ENCODE data around the gene SLC5A11.

Gene SLC5A11

DNA sequence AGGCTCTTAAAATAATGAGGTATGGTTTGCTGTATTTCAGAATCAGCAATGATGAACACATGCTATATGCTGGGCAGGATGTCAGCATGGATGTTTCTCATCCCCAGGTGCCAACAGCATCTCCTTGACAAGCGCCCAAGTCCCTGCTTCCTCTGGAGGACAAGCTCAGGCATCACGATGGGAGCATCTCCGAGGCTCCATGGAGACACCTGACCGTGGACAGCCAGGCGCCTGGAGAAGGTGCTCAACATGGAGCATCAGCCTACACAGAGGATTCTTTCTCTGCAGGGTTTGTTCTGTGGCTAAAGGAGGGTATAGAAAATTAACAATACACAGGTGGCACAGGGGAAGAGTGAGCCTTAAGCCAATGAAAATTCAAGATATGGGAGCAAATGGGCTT, 72.1 kb downstream of the SLC5A11 start:
- Histone ChIP-seq H3K9me3 (no peaks in the 10 kb centered on the region), H3K4me3 (ENCODE audit: low read depth in 1 of 2, low read length in 1 of 2) (no peak overlapping the region), H3K4me1 (ENCODE audit: control insufficient read depth in 1 of 2, insufficient read depth in 1 of 2, low read depth in 1 of 2, low read length in 1 of 2) (no peaks in the 10 kb centered on the region), H3K27ac (no peak overlapping the region), H3K27me3 (no peaks in the 10 kb centered on the region), H3K36me3 (peaks cover 29% of the 10 kb centered on the region)
- TF ChIP-seq, protein P1, sequence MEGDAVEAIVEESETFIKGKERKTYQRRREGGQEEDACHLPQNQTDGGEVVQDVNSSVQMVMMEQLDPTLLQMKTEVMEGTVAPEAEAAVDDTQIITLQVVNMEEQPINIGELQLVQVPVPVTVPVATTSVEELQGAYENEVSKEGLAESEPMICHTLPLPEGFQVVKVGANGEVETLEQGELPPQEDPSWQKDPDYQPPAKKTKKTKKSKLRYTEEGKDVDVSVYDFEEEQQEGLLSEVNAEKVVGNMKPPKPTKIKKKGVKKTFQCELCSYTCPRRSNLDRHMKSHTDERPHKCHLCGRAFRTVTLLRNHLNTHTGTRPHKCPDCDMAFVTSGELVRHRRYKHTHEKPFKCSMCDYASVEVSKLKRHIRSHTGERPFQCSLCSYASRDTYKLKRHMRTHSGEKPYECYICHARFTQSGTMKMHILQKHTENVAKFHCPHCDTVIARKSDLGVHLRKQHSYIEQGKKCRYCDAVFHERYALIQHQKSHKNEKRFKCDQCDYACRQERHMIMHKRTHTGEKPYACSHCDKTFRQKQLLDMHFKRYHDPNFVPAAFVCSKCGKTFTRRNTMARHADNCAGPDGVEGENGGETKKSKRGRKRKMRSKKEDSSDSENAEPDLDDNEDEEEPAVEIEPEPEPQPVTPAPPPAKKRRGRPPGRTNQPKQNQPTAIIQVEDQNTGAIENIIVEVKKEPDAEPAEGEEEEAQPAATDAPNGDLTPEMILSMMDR (IDR thresholded peaks at IDR 0.05) = no peak

DNA sequence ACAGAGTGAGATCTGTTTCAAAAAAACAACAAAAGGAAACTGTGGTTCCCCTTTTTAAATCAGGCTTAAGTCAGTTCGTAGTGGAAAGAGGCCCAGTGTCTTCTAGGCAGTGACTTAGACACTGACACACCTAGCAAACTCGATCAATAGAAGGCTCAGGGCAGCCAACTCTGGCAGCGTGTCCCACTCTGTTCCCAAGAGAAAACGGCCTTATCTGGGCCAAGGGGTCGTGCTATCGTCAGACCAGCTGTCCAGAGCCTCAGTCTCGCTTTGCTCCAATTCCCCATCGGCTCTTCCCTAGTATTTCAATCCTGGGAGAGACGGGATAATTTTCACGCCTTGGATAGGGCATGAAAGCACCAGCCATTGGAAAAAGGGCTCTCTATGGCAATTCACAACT, 72.9 kb downstream of the SLC5A11 start:
- Histone ChIP-seq H3K4me3 (ENCODE audit: low read depth in 1 of 2, low read length in 1 of 2) (no peak overlapping the region), H3K27me3 (no peaks in the 10 kb centered on the region), H3K27ac (no peak overlapping the region), H3K9me3 (no peaks in the 10 kb centered on the region), H3K36me3 (peaks cover 33% of the 10 kb centered on the region), H3K4me1 (ENCODE audit: control insufficient read depth in 1 of 2, insufficient read depth in 1 of 2, low read depth in 1 of 2, low read length in 1 of 2) (no peaks in the 10 kb centered on the region)
- TF ChIP-seq, protein P1 (IDR thresholded peaks at IDR 0.05) = no peak

DNA sequence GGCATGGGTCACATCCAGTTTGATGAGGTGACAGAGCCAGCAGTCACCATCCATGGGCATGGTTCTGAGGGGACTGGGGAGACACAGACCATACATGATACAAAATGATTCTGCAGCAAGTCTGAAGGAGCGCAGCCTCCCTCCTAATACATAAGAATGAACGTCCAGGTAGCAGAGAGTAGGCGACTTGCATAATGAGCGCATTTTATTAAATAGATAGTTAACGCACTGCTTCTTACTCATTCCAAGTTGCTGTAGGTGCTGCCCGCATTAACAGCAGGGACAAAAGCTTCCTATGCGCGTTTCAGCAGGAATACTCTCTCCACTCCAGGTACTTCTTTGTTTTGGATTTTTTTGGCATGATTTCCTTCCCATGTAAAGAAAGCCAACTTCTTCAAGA, 73.8 kb downstream of the SLC5A11 start:
- no peaks in the 10 kb centered on the region for H3K4me1 ChIP-seq (ENCODE audit: control insufficient read depth in 1 of 2, insufficient read depth in 1 of 2, low read depth in 1 of 2, low read length in 1 of 2)
- no peaks in the 10 kb centered on the region for H3K27me3 ChIP-seq
- no peaks in the 10 kb centered on the region for H3K9me3 ChIP-seq
- no peak overlapping the region for H3K27ac ChIP-seq
- peaks cover 33% of the 10 kb centered on the region for H3K36me3 ChIP-seq
- H3K4me3 ChIP-seq (ENCODE audit: low read depth in 1 of 2, low read length in 1 of 2) = no peak overlapping the region
- TF ChIP-seq, protein P1 (IDR thresholded peaks at IDR 0.05) = no peak

DNA sequence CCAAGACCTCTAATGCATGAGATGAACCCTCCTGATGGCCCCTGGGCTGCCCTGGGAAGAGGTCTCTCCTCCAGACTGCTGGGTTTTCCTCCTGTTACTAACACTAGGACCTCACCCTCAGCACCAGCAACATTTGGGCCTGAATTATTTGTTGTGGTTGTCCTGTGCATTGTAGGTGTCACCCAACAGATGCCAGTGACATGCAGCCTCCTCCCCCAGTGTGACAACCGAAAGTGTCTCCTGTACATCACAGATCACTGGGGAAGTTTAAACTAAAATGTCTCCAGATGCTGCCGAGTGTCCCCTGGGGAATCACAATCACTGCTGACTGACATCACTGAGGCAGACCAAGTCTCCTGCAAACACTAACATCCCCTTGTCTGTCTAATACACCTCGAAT, 74.8 kb downstream of the SLC5A11 start:
- Histone ChIP-seq H3K4me1 (ENCODE audit: control insufficient read depth in 1 of 2, insufficient read depth in 1 of 2, low read depth in 1 of 2, low read length in 1 of 2) (no peaks in the 10 kb centered on the region), H3K27ac (no peak overlapping the region), H3K27me3 (no peaks in the 10 kb centered on the region), H3K36me3 (peaks cover 33% of the 10 kb centered on the region), H3K4me3 (ENCODE audit: low read depth in 1 of 2, low read length in 1 of 2) (no peak overlapping the region), H3K9me3 (no peaks in the 10 kb centered on the region)
- TF ChIP-seq, protein P1 (IDR thresholded peaks at IDR 0.05) = no peak

DNA sequence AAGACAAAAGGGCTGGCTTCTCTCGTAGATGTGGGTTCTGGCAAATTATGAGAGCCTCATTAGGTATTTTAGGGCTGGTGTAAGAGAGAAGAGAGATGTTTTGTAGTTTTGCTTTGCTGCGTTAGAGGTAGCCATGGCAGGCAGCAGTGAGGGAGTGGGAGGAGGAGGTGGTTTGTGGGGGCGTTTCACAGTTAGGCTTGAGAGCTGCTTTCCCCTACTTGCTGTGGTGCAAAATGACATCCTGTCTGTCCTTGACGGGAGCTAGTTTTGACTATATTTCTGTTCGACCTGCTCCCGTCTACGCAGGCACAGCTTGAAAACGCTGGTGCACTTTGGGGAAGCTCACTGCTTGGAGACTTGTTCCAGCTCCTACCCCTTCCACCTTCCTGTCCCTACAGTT, 75.5 kb downstream of the SLC5A11 start:
- TF ChIP-seq, protein P1 (IDR thresholded peaks at IDR 0.05) = no peak
- Histone ChIP-seq H3K36me3 (peaks cover 33% of the 10 kb centered on the region), H3K4me3 (ENCODE audit: low read depth in 1 of 2, low read length in 1 of 2) (no peak overlapping the region), H3K27me3 (no peaks in the 10 kb centered on the region), H3K9me3 (no peaks in the 10 kb centered on the region), H3K27ac (no peak overlapping the region), H3K4me1 (ENCODE audit: control insufficient read depth in 1 of 2, insufficient read depth in 1 of 2, low read depth in 1 of 2, low read length in 1 of 2) (no peaks in the 10 kb centered on the region)

DNA sequence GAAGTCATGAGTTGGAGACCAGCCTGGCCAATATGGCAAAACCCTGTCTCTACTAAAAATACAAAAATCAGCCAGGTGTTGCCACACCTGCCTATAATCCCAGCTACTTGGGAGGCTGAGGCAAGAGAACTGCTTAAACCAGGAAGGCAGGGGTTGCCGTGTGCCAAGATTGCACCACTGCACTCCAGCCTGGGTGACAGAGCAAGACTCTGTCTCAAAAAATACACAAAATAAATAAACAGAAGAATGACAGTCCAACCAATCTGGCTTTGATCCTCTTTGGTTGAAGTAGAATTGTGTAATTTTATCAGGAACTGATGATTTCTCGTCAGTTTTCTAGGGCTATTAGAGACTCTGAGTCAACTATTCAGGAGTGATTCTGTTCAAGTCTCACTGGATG, 79.4 kb downstream of the SLC5A11 start:
- Histone ChIP-seq H3K4me1 (ENCODE audit: control insufficient read depth in 1 of 2, insufficient read depth in 1 of 2, low read depth in 1 of 2, low read length in 1 of 2) (no peaks in the 10 kb centered on the region), H3K36me3 (peaks cover 40% of the 10 kb centered on the region), H3K9me3 (no peaks in the 10 kb centered on the region), H3K4me3 (ENCODE audit: low read depth in 1 of 2, low read length in 1 of 2) (no peak overlapping the region), H3K27me3 (no peaks in the 10 kb centered on the region), H3K27ac (no peak overlapping the region)
- TF ChIP-seq, protein P1 (IDR thresholded peaks at IDR 0.05) = no peak
